GM19023 (cell line): ENCODE data around the gene LZTS2.

ENCODE experiments used
- ATAC-seq: cut with Tn5 transposase; IDR thresholded peaks from one replicate; pipeline ENCODE4 v1.9.1; 2021; ENCODE audit warnings: mild to moderate bottlenecking, moderate library complexity; ENCODE audit not compliant: unreplicated experiment

LZTS2 gene

DNA sequence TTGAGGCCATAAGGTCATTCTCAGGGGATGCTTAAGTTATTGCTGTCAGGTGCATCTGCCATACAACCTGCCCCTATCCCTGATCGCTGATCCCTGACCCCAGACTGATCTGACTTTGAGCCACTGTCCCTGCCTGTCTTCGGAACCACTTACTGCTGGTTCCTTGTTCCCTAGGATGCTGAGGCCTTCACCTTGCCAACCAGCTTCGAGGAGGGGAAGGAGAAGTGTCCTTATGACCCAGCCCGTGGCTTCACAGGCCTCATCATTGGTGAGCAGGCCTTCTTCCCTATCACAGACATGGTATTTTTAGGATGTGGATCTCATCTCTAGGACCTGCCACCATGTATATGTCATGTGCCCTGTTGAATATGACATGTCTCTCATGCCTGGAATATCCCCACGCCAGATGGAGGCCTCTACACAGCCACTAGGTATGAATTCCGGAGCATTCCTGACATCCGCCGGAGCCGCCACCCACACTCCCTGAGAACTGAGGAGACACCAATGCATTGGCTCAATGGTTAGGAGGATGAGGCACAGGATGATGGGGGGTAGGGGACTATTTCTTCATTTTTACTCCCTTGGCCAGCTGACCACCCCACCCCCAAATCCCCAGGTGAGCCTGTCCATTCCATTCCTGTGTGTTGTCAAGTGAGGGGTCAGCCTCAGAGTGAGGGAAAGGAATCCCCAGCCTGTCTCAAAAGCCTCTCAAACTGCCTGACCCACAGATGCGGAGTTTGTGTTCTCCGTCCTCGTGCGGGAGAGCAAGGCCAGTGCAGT, 21.3 kb upstream of the LZTS2 start:
- no peak for ATAC-seq

DNA sequence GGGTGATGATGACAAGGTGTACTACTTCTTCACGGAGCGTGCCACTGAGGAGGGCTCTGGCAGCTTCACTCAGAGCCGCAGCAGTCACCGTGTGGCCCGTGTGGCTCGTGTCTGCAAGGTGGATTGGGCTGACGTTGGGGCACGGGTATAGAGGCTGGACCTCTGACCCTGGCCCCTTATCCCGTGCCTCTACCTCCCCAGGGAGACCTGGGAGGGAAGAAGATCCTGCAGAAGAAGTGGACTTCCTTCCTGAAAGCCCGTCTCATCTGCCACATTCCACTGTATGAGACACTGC, 20.8 kb upstream of the LZTS2 start:
- no peak for ATAC-seq

GRCh38 chr10:100979791-100980272, 19.8 kb upstream of the LZTS2 start:
- ATAC-seq: no peak

- ATAC-seq: no peak
These were observed 19.3 kb upstream of the LZTS2 start for GRCh38 chr10:100980311-100980710.

DNA sequence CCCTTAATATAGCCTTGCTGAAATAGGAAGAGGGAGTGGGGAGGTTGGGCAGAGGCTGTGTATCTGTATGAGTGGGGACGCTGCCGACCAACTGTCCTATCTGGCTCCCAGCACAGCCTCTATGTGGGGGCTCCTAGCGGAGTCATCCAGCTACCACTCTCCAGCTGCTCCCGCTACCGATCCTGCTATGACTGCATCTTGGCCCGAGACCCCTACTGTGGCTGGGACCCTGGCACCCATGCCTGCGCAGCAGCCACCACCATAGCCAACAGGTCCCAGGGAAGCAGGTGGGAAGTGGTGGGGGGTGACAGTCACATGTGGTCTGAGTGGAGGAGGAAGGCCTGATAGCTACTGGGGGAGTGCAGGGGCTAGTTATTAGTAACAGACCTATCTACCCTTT, 18.9 kb upstream of the LZTS2 start:
- ATAC-seq: no peak

DNA sequence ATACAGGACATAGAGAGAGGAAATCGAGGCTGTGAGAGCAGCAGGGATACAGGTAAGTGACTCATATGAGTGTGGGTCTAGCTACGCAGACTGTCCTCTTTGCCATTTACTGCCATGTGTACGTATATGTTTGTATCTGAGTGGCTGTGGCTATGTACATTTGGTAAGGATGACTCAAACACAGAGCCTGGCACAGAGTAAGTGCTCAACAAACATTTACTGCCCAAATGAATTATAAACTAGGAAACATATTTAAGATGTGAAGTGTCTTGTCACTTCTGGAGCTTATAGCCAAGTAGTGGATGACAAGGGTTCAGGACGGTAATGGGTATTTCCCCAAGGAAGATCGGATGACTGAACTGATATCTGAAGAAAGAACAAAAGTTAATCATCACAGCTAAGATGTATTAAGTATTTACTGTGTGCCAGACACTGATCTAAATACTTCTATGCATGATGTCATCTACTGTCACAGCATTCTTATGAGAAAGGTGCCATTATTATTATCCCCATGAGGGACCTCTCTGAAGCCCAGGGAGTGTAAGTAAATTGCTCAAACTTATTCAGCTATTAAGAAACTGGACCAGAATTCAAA, 18.3 kb upstream of the LZTS2 start:
- no peak for ATAC-seq

DNA sequence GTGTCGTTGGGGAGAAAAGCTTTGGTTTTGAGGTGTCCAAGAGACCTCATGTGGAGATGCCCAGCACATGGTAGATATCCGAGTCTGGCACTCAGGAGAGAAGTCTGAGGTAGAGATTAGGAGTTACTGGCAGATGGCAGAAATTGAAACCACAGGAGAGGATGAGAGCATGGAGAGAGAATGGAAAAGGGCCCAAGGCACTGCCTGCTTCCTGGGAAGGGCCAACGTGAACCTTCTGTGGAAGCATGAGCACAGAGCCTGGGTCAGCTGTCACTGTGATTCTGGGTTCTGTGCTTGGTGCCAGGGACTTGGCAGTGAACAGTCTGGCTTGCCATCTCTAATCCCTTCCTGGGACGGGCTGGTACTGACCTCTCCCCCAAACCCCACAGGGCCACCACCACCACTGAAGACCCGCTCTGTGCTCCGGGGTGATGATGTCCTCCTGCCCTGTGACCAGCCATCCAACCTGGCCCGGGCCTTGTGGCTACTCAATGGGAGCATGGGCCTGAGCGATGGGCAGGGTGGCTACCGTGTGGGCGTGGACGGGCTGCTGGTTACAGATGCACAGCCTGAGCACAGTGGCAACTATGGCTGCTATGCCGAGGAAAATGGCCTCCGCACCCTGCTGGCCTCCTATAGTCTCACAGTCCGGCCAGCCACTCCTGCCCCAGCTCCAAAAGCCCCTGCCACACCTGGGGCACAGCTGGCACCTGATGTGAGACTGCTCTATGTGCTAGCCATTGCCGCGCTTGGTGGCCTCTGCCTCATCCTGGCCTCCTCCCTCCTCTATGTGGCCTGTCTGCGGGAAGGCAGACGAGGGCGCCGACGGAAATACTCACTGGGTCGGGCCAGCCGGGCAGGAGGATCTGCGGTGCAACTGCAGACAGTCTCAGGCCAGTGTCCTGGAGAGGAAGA, 16.4 kb upstream of the LZTS2 start:
- ATAC-seq: no peak

GRCh38 chr10:100983868-100984671, 15.5 kb upstream of the LZTS2 start:
- ATAC-seq: no peak

- ATAC-seq: no peak
These were observed 14.9 kb upstream of the LZTS2 start for GRCh38 chr10:100984672-100985177.

DNA sequence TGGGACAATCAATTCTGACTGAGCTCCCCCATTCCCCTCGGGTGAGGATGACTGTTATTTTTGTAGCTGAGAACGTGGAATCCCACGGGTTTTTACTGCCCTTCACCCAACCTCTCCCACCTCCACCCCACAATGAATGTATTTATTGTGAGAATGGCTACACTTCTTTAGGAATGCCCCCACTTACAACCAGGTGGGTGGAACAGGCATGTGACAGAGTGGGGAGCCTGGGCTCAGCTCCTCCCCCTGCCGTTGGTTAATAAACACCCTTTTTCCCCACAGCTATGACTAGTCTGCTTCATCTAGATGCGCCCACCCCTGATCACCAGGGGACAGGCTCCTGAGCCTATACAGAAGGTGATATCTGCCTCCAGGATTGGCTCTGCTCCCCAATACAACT, 14.3 kb upstream of the LZTS2 start:
- ATAC-seq: no peak

DNA sequence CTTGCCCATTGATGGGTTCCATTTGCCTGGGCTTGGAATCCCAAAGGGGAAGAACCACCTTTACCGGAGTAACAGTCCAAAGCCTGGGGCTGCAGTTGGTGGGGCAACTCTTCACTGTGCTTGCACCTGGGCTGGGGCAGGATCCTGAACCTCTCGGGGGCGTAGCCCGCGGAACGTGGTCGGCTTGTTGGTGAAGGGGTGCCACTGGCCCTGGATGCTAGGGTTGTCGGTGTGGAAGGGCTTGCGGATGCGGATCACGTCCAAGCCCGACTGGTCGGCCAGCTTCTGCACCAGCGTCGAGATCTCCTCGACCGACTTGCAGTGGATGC, 13.0 kb upstream of the LZTS2 start:
- ATAC-seq: no peak

DNA sequence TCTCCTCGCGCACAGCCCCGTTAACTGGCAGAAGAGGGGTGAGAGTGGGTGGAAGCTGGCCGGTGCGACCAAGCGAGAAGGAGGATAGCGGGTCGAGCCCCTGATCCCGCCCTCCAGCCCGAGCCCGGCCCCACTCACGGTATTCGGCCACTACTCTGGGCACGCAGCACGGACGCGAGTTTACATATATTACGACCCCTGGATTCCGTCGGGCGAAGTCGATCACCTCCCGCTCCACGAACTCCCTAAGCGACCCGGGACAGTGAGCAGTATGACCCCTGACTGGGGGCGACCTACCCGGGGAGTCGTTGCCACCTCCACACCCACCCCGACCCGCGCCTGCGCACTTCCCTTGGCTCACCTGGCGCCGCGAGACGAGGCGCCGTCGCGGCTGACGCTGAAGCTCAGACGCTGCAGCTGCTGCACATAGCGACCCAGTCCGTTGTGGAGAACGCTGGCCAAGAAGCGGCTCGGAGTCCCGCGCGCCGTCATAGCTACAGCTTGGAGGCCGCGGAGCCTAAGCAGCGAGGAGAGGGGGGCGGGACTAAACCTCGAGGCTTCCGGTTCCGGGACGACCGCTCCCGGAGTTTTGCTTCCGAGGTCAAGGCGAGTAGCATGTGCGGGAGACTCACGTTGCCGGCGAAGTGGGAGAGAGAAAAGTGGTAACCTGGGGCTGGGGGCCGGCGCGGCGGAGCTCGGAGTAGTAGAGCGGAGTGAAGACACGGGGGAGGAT, 12.5 kb upstream of the LZTS2 start, which contains the start of the genes MRPL43 and TWNK:
MRPL43 (minus strand) TSS at position 546 of the 733 bp plus-strand sequence; CDS start at position 492, 54 bp downstream.
TWNK (plus strand) TSS at position 592 of the 733 bp plus-strand sequence. CDS start 668 bp downstream, outside the sequence.
- ATAC-seq: peak; percentile 90

- no peak for ATAC-seq
These were observed 11.9 kb upstream of the LZTS2 start for GRCh38 chr10:100987685-100988049.

- ATAC-seq: no peak
These were observed 11.4 kb upstream of the LZTS2 start for GRCh38 chr10:100988166-100988565.

GRCh38 chr10:100989088-100989487, 10.5 kb upstream of the LZTS2 start:
- ATAC-seq: no peak

DNA sequence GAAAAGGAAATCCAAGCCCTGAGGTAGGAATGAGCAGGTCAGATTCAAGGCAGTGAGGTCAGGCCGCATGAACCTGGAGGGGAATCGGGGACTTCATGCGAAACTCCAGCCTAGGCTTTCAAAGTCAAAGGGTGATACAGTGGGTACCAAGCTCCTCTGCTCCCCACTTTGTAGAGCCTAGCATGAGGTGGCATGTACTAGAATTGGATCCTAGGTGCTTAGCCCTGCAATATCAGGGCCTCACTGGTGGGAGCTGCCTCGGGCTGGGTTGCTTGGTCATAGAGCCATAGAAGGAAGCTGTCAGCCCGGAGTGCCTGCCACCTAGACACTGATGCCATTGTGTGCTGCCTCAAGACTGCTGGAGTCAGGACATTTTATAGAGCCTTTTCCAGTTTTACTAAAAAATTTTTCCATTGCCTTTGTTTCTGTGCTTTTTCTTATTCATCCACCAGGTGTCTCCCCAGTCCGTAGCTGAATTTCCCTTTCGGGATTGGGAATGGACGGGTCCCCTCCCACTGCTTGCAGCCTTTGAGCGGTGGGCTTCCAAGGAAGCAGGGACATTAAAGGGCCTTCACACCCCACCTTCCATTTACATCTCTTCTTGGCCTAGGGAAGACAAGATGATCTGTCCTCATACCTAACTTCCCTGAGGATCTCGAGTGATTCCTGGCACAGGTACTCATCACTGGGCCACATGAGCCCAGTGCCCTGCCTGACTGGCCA, 5.5 kb upstream of the LZTS2 start:
- no peak for ATAC-seq

DNA sequence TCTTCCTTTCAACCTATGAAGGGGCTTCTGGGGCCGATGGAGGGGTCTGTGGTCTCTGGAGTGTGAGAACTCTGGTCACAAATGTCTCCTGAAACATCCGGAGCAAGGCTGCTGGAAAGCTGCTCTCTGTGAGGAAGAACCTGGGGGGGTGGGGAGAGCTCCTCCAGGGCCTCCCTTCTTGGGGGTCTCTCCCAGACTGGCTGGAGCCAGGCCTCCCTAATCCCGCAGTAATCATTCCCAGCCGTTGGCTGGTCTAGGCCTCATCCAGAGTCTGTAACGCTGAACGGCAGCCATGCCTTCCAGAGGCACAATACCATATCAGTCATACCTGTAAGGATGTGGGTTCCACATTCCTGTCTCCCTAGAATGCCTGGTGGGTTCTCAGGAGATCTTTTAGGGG, 4.4 kb upstream of the LZTS2 start:
- ATAC-seq: no peak

- peak; percentile 21 for ATAC-seq
These were observed 2.8 kb upstream of the LZTS2 start for GRCh38 chr10:100996678-100997359.
